Measurements from ENCODE around the gene ITGAD.

The ITGAD gene

DNA sequence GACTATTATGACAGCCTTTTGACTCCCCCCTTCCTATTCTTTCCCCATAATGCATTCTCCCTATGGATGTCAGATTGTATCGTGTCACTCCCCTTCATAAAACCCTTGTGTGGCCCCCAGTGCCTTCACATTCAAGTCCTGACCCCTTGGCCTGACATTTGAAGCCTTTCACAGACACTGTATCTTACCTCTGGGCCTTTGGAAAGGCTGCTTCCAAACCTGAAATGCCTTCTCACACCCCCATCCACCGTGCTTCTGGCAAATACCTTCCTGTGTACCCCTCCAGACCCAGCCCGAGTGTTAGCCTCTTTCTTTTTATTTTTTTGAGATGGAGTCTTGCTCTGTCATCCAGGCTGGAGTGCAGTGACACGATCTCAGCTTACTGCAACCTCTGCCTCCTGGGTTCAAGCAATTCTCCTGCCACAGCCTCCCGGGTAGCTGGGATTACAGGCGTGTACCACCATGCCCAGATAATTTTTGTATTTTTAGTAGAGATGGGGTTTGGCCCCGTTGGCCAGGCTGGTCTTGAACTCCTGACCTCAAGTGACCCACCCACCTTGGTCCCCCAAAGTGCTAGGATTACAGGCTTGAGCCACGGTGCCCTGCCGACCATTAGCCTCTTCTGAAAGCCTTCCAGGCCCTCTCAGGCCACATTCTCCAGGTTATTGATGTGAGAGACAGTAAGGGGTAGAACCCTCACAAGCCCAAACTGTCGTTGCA, 68.2 kb downstream of the ITGAD start:
- DNase-seq, result no peak

DNA sequence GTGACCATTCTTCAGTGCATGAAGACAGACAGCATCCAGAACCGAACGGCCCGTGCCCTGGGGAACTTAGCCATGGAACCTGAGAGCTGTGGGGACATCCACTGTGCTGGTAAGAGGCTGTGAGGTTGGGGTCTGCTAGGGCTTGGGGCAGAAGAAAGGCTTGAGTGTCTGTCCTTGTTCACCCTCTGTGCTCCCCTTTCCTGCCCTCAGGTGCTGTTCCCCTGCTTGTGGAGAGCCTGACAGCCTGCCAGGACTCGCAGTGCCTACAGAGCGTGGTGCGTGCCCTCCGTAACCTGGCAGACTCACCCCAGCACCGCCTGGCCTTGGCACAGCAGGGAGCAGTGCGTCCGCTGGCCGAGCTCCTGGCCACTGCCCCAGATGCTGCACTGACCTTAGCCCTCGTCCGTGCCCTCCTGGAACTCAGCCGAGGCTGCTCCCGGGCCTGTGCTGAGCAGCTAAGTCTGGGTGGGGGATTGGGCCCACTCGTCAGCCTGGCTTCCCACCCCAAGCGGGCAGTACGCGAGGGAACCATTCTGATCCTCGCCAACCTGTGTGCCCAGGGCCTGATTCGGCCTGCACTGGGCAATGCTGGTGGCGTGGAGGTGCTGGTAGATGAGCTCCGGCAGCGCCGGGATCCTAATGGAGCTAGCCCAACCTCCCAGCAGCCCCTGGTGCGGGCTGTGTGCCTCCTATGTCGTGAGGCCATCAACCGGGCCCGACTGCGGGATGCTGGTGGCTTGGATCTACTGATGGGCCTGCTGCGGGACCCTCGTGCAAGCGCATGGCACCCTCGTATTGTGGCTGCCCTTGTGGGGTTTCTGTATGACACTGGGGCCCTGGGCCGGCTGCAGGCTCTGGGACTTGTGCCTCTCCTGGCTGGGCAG, 69.0 kb downstream of the ITGAD start:
- DNase-seq, result no peak

DNA sequence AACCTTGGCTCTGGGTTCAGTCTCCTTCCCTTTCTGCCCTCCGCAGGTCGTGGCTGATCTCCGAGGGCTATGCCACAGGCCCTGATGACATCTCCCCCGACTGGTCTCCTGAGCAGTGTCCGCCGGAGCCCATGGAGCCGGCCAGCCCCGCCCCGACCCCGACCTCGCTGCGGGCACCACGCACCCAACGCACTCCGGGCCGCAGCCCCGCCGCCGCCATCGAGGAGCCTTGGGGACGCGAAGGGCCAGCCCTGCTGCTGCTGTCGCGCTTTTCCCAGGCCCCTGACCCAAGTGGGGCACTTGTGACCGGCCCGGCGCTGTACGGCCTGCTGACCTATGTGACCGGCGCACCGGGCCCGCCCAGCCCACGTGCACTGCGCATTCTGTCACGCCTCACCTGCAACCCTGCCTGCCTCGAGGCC, 71.2 kb downstream of the ITGAD start:
- no peak for DNase-seq

DNA sequence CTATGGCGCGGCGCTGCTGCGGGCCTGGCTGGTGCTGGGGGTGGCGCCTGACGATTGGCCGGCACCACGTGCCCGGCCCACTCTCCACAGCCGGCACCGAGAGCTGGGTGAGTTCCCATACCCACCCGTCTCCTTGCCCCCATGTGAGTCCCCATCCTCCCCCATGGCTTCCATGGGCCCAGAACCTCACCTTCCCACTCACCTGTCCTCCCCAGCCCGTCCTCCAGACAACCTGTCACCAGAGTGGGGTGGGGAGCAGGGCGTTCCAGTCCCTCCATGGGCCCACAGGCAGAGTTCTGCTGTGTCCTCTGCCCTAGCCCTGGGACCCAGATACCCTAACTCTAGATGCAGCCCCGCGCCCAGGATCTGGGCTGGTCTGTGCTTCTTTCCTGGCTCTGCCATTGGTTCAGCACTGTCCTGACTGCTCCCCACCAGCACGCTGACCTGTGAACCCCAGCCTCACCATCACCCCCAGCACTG, 71.7 kb downstream of the ITGAD start:
- no peak for DNase-seq

DNA sequence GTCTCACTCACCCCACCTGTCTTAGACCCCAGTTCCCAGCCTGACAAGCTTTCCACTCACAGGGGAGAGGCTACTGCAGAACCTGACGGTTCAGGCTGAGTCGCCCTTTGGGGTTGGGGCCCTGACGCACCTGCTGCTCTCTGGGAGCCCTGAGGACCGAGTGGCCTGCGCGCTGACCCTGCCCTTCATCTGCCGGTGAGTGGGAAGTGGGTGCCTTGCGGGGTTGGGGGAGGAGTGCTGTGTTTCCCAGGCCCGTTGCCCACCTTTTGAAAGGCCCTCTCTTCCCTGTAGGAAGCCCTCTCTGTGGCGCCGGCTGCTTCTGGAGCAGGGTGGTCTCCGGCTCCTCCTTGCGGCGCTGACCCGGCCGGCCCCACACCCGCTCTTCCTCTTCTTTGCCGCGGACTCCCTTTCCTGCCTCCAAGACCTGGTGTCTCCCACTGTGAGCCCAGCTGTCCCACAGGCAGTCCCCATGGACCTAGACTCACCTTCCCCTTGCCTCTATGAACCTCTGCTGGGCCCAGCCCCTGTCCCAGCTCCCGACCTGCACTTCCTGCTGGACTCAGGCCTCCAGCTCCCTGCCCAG, 72.7 kb downstream of the ITGAD start:
- DNase-seq, result no peak

DNA sequence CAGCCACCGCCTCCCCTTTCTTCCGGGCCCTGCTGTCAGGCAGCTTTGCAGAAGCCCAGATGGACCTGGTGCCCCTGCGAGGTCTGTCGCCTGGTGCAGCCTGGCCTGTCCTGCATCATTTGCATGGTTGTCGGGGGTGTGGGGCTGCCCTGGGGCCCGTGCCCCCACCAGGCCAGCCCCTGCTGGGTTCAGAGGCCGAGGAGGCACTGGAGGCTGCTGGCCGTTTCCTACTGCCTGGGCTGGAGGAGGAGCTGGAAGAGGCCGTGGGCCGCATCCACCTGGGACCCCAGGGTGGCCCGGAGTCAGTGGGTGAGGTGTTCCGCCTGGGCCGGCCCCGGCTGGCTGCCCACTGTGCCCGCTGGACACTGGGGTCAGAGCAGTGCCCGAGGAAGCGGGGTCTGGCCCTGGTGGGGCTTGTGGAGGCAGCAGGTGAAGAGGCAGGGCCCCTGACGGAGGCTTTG, 73.3 kb downstream of the ITGAD start:
- DNase-seq, result no peak

DNA sequence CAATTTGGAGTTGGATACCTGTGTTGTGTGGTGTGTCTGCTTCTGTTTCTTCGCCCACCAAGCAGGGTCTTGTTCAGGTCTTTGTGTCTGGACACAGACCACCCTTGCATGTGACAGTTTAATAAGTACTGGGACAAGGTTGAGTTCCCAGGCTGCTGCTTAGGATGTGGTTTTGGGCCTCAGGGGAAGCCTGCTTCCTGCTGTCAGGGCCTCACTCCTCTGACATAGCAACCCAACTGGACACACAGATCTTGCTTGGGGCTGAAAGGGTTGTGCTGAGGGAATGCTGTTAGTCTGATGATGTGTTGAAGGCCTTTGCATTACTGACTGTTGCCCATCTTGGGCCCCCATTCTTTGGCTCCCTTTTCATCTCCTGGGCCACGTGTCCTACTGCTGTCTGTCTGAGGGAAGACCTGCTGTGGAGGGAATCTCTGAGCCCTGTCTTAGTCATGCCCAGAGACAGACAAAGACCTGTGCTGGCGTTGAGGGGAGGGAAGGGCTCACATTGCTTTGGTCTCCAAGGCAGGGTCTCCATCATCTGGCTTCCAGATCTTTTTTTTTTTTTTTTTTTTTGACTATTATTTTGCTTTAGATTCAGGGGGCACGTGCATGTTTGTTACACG, 74.1 kb downstream of the ITGAD start:
- DNase-seq, result no peak

DNA sequence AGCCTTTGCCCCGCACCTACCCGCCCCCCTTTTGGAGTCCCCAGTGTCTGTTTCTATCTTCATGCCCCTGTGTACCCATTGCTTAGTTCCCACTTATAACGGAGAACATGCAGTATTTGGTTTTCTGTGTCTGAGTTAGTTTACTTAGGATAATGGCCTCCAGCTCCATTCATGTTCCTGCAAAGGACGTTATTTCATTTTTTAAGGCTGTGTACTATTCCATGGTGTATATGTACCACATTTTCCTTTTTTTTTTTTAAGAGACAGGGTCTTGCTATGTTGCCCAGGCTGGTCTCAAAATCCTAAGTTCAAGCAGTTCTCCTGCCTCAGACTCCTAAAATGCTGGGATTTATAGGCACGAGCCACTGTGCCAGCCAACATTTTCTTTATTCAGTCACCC, 74.7 kb downstream of the ITGAD start:
- no peak for DNase-seq

DNA sequence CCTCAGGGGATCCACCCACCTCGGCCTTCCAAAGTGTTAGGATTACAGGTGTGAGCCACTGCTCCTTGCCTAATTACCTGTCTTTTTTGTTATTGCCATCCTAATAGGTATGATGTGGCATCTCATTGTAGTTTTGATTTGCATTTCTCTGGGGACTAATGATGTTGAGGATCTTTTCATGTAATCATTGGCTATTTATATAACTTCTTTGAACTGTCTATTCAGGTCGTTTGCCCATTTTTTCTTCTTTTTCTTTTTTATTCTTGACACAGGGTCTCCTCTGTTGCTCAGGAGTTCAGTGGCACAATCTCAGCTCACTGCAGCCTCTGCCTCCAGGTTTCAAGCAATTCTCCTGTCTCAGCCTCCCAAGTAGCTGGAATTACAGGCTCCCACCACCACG, 77.5 kb downstream of the ITGAD start:
- no peak for DNase-seq

DNA sequence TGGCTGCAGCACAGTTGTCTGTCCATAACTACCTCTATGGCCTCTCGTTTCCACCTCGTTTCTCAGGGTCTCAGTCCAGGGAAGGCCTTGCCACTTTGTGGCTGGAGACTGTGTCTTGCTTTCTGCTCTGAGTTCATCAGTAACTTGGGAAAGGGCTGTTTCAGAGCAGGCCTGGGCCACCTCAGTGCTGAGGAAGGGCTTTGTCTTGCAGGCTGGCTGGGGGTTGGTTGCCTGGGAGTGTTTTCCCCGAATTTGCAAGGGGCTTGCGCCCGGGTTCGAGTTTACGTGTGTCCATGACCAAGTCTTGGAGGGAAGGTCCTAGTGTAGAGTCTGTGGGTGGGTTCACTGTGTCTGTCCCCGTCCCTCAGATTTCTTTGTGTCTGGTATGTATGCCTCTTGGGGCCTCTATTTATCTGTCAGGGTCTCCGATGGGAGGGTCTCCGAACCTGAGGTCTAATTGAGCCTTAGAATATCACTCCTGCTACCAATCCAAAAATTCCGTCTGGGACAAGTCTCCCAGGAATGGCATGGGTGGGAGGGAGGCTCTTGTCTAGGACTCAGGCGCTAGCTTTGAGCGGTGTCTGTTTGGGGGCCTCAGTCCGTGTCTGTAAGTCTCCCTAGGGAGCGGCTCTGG, 78.2 kb downstream of the ITGAD start:
- no peak for DNase-seq

DNA sequence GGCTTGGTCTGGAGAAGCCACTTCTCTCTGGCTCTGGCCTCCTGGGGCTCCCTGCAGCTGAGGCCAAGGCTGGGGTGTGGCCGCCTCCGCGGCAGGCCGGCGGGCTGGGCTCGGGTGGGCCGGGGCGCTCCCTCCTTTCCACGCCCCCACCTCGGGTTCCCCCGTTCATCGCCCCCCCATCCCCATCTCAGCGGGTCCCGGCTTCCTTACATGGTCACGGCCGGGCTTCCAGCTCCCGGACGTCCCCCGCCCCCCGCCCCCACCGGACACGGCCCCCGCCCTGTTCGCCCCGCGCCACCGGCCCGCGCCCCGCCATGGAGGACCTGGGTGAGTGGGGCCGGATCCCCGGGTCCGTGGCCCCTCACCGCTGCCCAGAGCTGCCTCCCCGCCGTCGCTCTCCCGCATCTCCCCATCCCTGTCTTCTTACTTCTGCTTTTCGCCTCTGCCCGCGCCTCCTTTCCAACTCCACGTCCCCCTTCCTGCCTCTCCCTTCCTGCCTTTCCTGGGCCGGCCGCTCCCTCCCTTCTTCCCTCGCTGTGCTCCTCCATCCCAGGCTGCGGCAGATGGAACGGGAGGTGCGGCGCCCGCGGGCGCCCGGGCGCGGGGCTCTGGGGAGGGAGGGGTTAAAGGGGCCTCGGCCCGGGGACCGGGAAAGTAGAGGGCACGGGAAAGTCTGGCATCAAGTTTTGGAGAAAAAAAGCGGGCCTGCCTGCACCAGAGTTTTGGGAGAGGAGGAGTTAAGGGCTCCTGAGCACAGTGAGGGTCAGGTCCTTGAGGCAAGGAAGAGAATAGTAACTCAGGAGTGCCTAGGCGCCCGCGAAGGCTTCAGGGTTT, 79.0 kb downstream of the ITGAD start, which contains the start of gene TGFB1I1:
Gene TGFB1I1, plus strand, starts transcription at position 278 of the 834 bp plus-strand sequence. Its CDS starts 37 bp downstream, at position 315.
- no peak for DNase-seq

DNA sequence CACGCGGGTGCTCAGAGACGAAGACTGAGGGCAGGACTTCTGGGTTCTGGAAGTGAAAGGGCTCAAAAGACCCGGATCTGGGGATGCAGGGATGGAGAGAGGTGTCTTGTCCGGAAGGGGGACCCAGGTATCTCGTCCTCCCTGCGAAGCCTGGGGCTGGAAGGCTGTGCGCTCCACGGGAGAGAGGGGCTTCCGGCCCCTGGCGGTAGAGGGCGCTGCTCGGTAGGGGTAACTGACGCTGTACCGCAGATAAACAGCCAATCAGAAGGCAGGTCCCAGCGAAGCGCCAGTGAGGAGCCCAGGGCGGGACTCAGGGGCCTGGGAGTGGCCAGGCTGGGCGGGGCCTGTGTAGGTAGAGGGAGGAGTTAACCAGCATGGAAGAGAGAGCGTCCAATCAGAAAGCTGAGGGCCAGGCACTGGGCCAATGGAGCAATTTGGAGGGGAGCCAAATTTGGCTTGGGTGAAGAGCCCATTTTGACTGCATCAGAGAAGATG, 79.6 kb downstream of the ITGAD start:
- DNase-seq, result peak; percentile 24

DNA sequence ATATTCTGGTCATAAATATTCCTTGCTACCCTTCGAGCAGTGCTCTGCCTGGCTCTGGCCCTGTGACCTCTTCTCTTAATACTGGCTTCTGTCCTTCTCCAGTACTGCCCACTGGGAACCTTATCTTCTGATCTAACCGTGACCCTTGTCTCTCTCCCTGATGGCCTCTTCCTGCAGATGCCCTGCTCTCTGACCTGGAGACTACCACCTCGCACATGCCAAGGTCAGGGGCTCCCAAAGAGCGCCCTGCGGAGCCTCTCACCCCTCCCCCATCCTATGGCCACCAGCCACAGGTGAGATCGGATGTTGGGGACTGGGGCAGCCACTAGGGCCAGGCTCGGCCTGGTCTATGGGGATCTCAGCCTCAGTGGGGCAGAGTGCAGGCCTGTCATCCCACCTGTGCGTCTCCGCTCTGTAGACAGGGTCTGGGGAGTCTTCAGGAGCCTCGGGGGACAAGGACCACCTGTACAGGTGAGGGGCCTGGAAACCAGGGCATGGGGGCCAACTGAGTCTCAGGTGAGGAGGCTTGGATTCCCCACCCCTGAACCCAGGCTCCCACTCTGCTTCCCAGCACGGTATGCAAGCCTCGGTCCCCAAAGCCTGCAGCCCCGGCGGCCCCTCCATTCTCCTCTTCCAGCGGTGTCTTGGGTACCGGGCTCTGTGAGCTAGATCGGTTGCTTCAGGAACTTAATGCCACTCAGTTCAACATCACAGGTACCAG, 80.3 kb downstream of the ITGAD start:
- no peak for DNase-seq

DNA sequence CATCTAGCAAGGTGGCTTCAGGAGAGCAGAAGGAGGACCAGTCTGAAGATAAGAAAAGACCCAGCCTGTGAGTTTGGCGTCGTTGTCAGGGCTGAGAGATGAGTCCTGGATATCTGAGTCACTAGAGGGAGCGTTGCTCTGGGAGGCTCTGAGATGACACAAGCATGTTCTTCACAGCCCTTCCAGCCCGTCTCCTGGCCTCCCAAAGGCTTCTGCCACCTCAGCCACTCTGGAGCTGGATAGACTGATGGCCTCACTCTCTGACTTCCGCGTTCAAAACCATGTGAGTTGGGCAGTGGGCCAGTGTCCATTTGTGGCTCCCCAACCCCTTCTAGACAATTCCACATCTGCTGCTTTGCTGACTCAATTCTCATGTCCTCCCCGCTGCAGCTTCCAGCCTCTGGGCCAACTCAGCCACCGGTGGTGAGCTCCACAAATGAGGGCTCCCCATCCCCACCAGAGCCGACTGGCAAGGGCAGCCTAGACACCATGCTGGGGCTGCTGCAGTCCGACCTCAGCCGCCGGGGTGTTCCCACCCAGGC, 81.1 kb downstream of the ITGAD start:
- no peak for DNase-seq

DNA sequence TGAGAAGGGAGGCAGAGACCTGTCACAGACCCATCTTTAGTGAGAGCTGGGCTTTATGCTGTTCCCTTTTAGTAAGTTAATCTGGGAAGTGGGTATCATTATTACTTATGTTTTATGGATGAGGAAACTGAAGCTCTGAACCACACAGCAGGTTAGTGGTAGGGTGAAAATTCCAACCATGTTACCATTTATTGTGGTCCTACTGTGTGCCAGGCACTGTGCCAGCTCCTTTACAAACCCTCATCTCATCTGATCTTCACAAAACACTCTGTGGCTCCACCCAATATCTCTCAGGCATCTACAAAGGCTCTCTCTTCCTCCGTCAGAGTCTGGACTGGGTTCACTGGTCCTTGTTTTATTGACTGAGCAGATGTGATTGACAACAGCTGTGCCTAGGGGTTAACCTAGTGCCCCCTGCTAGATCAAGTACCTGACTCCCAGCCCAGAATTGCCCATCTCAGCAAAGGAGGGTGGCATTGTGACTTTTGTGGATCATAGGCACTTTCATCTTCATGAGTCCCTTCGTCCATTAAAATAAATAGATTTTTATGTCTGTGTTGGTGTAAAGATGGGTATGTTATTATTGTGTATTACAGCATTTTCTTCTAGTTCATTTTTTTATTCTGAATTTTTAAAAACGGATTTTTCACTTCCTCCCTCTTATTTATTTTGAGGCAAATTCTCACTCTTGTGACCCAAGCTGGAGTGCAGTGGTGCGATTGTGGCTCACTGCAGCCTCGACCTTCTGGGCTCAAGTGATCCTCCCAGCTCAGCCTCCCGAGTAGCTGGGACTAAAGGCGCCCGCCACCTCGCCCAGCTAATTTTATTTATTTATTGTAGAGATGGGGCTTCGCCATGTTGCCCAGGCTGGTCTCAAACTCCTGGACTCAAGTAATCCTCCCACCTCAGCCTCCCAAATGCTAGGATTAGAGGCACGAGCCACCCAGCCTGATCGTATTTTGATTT, 81.9 kb downstream of the ITGAD start:
- no peak for DNase-seq

DNA sequence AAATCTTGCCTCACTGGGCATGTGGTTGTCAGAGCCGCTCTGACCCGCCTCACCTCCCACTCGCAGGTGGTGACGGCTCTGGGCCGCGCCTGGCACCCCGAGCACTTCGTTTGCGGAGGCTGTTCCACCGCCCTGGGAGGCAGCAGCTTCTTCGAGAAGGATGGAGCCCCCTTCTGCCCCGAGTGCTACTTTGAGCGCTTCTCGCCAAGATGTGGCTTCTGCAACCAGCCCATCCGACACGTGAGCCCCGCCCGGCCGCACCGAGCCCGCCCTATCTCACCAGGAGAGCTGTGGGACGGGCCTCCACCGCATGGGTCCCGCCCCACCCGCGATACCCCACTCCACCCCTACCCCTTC, 82.8 kb downstream of the ITGAD start:
- DNase-seq, result no peak

Data from T-helper 9 cell (primary cell).